Naive thymus-derived CD4-positive, alpha-beta T cell (primary cell): ENCODE measurements around the gene VCAN. TPM values are rescaled to one million over a fixed set of nuclear protein-coding genes. Genes with fewer than 3 reads are reported as not detected.

Experiments used
- ATAC-seq: fragments of 150-1000 bp; cut with Tn5 transposase; 2 replicates; pipeline ENCODE4 v1.10.0; 2021; ENCODE audit warnings: mild to moderate bottlenecking, moderate library complexity
- CTCF ChIA-PET: fragments of 350-600 bp; sonication (Branson Sonifier 250); formaldehyde crosslinking; loops from one replicate; lab custom pipeline; 2021; ENCODE audit warnings: antibody characterized with exemption; lab: Charles Lee
- POLR2A ChIA-PET: fragments of 350-600 bp; sonication (Branson Sonifier 250); formaldehyde crosslinking; loops from one replicate; lab custom pipeline; 2021; ENCODE audit warnings: antibody characterized with exemption, inconsistent platforms; lab: Charles Lee
- DNase-seq, 9 donors: peaks; one replicate each; pipeline versions ENCODE4 v3.0.0 to v3.0.0-alpha.2; 2020 to 2022; ENCODE audit warnings: mixed read lengths in 1 of 9
- H3K27ac ChIP-seq: one replicate; pipeline ENCODE4 v1.7.0; 2013; ENCODE audit warnings: mild to moderate bottlenecking, low read depth, low read length, moderate library complexity
- H3K27me3 ChIP-seq, 2 donors: one replicate each; pipeline ENCODE4 v1.7.0; 2013; ENCODE audit warnings: low read length in 2 of 2, mild to moderate bottlenecking in 2 of 2, moderate library complexity in 2 of 2; ENCODE audit not compliant: control insufficient read depth in 2 of 2, insufficient read depth in 2 of 2
- H3K36me3 ChIP-seq, 3 experiments: 1 replicate in 2 of 3; 2 replicates in 1 of 3; pipeline ENCODE4 v1.7.0; 2013; ENCODE audit warnings: low read length in 3 of 3, mild to moderate bottlenecking in 3 of 3, moderate library complexity in 1 of 3; ENCODE audit not compliant: insufficient read depth in 3 of 3, control insufficient read depth in 2 of 3
- H3K4me1 ChIP-seq, 2 donors: one replicate each; pipeline ENCODE4 v1.7.0; 2013; ENCODE audit warnings: low read length in 2 of 2, mild to moderate bottlenecking in 2 of 2, moderate library complexity in 1 of 2; ENCODE audit not compliant: control insufficient read depth in 2 of 2, insufficient read depth in 2 of 2
- H3K4me3 ChIP-seq: 2 replicates; pipeline ENCODE4 v1.7.0; 2013; ENCODE audit warnings: mild to moderate bottlenecking, low read length
- H3K9me3 ChIP-seq, 3 experiments: 1 replicate in 2 of 3; 2 replicates in 1 of 3; pipeline ENCODE4 v1.7.0; 2013; ENCODE audit warnings: low read length in 3 of 3; ENCODE audit not compliant: control insufficient read depth in 2 of 3
- H3K27ac Mint-ChIP-seq, 9 donors: one replicate each; pipeline ENCODE4 v1.8.0; 2020 to 2022; ENCODE audit warnings: mixed read lengths in 9 of 9, mild to moderate bottlenecking in 8 of 9, moderate library complexity in 5 of 9, inconsistent platforms in 2 of 9
- H3K27me3 Mint-ChIP-seq, 5 donors: one replicate each; pipeline ENCODE4 v1.8.0; 2021 to 2022; ENCODE audit warnings: mixed read lengths in 5 of 5, mild to moderate bottlenecking in 1 of 5
- H3K36me3 Mint-ChIP-seq, 5 donors: one replicate each; pipeline ENCODE4 v1.8.0; 2020 to 2022; ENCODE audit warnings: mixed read lengths in 5 of 5, mild to moderate bottlenecking in 3 of 5, inconsistent platforms in 1 of 5
- H3K4me1 Mint-ChIP-seq, 7 donors: one replicate each; pipeline ENCODE4 v1.8.0; 2020 to 2022; ENCODE audit warnings: mixed read lengths in 7 of 7, mild to moderate bottlenecking in 3 of 7, inconsistent platforms in 1 of 7
- H3K4me3 Mint-ChIP-seq, 10 donors: one replicate each; pipeline ENCODE4 v1.8.0; 2020 to 2022; ENCODE audit warnings: mild to moderate bottlenecking in 10 of 10, mixed read lengths in 10 of 10, moderate library complexity in 6 of 10, inconsistent platforms in 2 of 10
- H3K9me3 Mint-ChIP-seq, 11 donors: one replicate each; pipeline ENCODE4 v1.8.0; 2020 to 2022; ENCODE audit warnings: mixed read lengths in 11 of 11, mild to moderate bottlenecking in 4 of 11, inconsistent platforms in 1 of 11, moderate library complexity in 1 of 11
- intact Hi-C, 2 donors: fragments of 100-400 bp; cut with micrococcal nuclease; formaldehyde crosslinking; loops; one replicate each; pipeline ENCODE4 v1.15.1; 2023
- polyA plus RNA-seq, 2 donors: library from polyadenylated mRNA; unstranded; fragments of 300-500 nt; fragmentation: Illumina TruSeq; gene quantifications; one replicate each; pipeline ENCODE4 v1.2.3, GENCODE V29; 2021
- total RNA-seq, 6 experiments: library from RNA in 5 of 6; stranded (reverse) in 5 of 6; gene quantifications; 1 replicate in 5 of 6; 2 replicates in 1 of 6; pipeline ENCODE4 v1.2.3 and lab custom pipeline; 2021 to 2026

VCAN gene
- total and polyA plus RNA-seq, 7 experiments from 2014 or later = 0.28 to 563 (median 1.1) TPM

DNA sequence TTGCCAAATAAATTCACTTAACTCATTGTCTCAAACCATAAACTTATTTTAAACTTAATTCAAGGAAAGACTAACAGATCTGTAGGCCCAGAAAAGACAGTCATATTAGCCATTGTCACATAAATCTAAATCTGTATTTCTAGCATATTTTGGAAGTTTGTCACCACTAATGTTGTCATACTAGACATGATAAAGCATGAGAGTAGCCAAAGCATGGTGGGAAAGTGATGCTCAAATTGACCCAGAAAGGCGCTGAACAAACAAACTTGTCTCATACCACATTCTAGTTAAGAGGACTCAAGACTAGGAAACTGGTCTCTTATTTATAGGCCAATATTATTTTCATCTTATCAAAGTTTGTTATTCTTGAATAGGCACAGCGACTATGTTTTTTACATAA, 99.4 kb downstream of the VCAN start:
- Histone ChIP-seq H3K4me1 (no peaks in the 10 kb centered on the region), H3K4me3 (no peak overlapping the region), H3K27ac (no peak overlapping the region), H3K36me3 (no peaks in the 10 kb centered on the region), H3K27me3 (no peaks in the 10 kb centered on the region), H3K9me3 (no peaks in the 10 kb centered on the region)
- POLR2A ChIA-PET = no interaction called here
- ATAC-seq = no peak
- no peaks in the 10 kb centered on the region for H3K9me3 Mint-ChIP-seq
- no peak overlapping the region for H3K4me3 Mint-ChIP-seq
- intact Hi-C loops = no loop called here
- H3K4me1 Mint-ChIP-seq = no peaks in the 10 kb centered on the region
- DNase-seq = no peak
- H3K27ac Mint-ChIP-seq = no peak overlapping the region
- CTCF ChIA-PET = no interaction called here
- no peaks in the 10 kb centered on the region for H3K36me3 Mint-ChIP-seq
- H3K27me3 Mint-ChIP-seq = peaks cover 0 to 19% (median 10%) of the 10 kb centered on the region in 5 donors

DNA sequence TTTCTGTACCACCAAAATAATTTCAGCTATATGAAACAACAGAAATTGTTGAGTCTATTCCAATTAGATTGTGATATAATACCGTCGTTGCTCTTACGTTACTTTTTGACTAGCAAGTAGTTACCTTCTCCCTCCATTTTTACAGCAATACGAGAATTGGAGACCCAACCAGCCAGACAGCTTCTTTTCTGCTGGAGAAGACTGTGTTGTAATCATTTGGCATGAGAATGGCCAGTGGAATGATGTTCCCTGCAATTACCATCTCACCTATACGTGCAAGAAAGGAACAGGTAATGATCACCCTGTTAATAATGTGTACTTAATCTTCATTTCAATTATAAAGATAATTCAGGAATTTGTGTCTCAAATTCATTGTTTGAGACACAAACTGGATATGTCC, 100.7 kb downstream of the VCAN start:
- Histone ChIP-seq H3K4me3 (no peak overlapping the region), H3K36me3 (no peaks in the 10 kb centered on the region), H3K27ac (no peak overlapping the region), H3K9me3 (no peaks in the 10 kb centered on the region), H3K4me1 (no peaks in the 10 kb centered on the region), H3K27me3 (no peaks in the 10 kb centered on the region)
- H3K27me3 Mint-ChIP-seq = peaks cover 4 to 19% (median 10%) of the 10 kb centered on the region in 5 donors
- ChIA-PET CTCF (no interaction called here), POLR2A (no interaction called here)
- intact Hi-C loops = no loop called here
- no peak overlapping the region for H3K27ac Mint-ChIP-seq
- ATAC-seq = no peak
- no peak for DNase-seq
- no peaks in the 10 kb centered on the region for H3K4me1 Mint-ChIP-seq
- no peaks in the 10 kb centered on the region for H3K9me3 Mint-ChIP-seq
- no peaks in the 10 kb centered on the region for H3K36me3 Mint-ChIP-seq
- no peak overlapping the region for H3K4me3 Mint-ChIP-seq

DNA sequence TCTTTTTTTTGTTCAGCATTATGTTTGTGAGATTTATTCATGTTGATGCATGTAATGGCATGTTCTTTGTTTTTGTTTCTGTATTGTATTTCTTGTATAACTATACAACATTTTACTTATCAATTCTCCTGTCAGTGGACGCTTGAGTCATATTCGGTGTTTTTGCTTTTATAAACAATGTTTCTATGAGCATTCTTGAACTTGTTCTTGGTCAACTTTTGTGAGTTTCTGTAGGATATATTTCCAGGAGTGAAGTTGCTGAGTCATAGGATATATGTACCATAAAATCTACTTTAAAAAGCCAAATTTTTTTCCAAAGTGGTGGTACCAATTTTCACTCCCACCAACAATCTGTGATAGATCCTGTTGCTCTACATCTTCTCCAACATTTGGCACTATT, 104.8 kb downstream of the VCAN start:
- Mint-ChIP-seq H3K4me1 (no peaks in the 10 kb centered on the region), H3K27me3 (peaks cover 3 to 18% (median 16%) of the 10 kb centered on the region in 5 donors), H3K9me3 (peaks cover 0 to 1% (median 0%) of the 10 kb centered on the region in 11 donors), H3K4me3 (no peak overlapping the region), H3K27ac (no peak overlapping the region), H3K36me3 (no peaks in the 10 kb centered on the region)
- Histone ChIP-seq H3K4me3 (no peak overlapping the region), H3K9me3 (no peaks in the 10 kb centered on the region), H3K27ac (no peak overlapping the region), H3K4me1 (no peaks in the 10 kb centered on the region), H3K27me3 (no peaks in the 10 kb centered on the region), H3K36me3 (no peaks in the 10 kb centered on the region)
- DNase-seq (no peak), ATAC-seq (no peak)
- ChIA-PET POLR2A (no interaction called here), CTCF (no interaction called here)
- intact Hi-C loops = no loop called here

GRCh38 chr5:83577036-83577636, 105.6 kb downstream of the VCAN start:
- Mint-ChIP-seq H3K27ac (no peak overlapping the region), H3K4me1 (no peaks in the 10 kb centered on the region), H3K9me3 (peaks cover 0 to 1% (median 0%) of the 10 kb centered on the region in 11 donors), H3K36me3 (no peaks in the 10 kb centered on the region), H3K4me3 (no peak overlapping the region), H3K27me3 (peaks cover 2 to 18% (median 16%) of the 10 kb centered on the region in 5 donors)
- Histone ChIP-seq H3K4me1 (no peaks in the 10 kb centered on the region), H3K27ac (no peak overlapping the region), H3K27me3 (no peaks in the 10 kb centered on the region), H3K36me3 (no peaks in the 10 kb centered on the region), H3K9me3 (no peaks in the 10 kb centered on the region), H3K4me3 (no peak overlapping the region)
- ChIA-PET POLR2A (no interaction called here), CTCF (no interaction called here)
- intact Hi-C loops = no loop called here
- DNase-seq (no peak), ATAC-seq (no peak)

GRCh38 chr5:83583859-83584258, 112.3 kb downstream of the VCAN start:
- intact Hi-C loops = no loop called here
- POLR2A ChIA-PET = no interaction called here
- Mint-ChIP-seq H3K27ac (no peak overlapping the region), H3K4me1 (no peaks in the 10 kb centered on the region), H3K36me3 (no peaks in the 10 kb centered on the region), H3K9me3 (no peaks in the 10 kb centered on the region), H3K27me3 (peaks cover 0 to 18% (median 0%) of the 10 kb centered on the region in 5 donors), H3K4me3 (no peak overlapping the region)
- CTCF ChIA-PET = no interaction called here
- no peak overlapping the region for H3K4me3 ChIP-seq
- no peaks in the 10 kb centered on the region for H3K9me3 ChIP-seq
- H3K27me3 ChIP-seq = no peaks in the 10 kb centered on the region
- no peaks in the 10 kb centered on the region for H3K36me3 ChIP-seq
- DNase-seq (no peak), ATAC-seq (no peak)
- no peak overlapping the region for H3K27ac ChIP-seq
- no peaks in the 10 kb centered on the region for H3K4me1 ChIP-seq

- H3K9me3 ChIP-seq = no peaks in the 10 kb centered on the region
- no peak overlapping the region for H3K4me3 Mint-ChIP-seq
- no peaks in the 10 kb centered on the region for H3K36me3 ChIP-seq
- intact Hi-C loops = no loop called here
- ATAC-seq = no peak
- no peak overlapping the region for H3K4me3 ChIP-seq
- H3K9me3 Mint-ChIP-seq = no peaks in the 10 kb centered on the region
- no peak overlapping the region for H3K27ac ChIP-seq
- no peaks in the 10 kb centered on the region for H3K27me3 ChIP-seq
- ChIA-PET CTCF (no interaction called here), POLR2A (interaction anchor here (0.7 kb wide), 1 partner anchor 422 kb away, joined by 3 read pairs; no protein-coding TSS in a partner anchor)
- H3K4me1 Mint-ChIP-seq = no peaks in the 10 kb centered on the region
- H3K36me3 Mint-ChIP-seq = no peaks in the 10 kb centered on the region
- no peak overlapping the region for H3K27ac Mint-ChIP-seq
- DNase-seq = no peak
- H3K27me3 Mint-ChIP-seq = peaks cover 0 to 18% (median 0%) of the 10 kb centered on the region in 5 donors
- no peaks in the 10 kb centered on the region for H3K4me1 ChIP-seq
Observed at GRCh38 chr5:83586874-83587776, 115.6 kb downstream of the VCAN start.
